ENCODE measurements around the gene MUSK.
"Not testable (repeated sequence)": the region's sequence is repeated elsewhere in the genome, so short reads cannot be mapped to it uniquely, and the experiment has no call there.

The MUSK gene

DNA sequence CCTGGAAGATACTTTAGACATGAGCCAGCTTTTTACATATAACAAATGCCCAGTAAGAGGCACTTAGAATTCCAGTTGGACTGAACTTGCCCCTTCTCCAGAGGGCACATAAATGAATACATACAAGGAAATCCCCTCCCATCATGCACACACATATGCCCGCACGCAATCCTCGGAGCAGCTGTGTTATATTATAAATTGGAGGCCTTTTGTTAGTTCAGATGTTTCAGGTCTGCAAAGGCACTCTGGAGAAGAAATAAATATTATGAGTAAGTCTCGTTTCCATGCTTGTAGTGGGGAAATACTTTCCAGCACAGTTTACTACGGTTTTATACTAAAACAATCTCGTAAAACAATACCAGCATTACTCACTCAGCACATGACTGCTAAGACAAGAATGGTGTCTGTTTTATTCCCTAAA, 17.6 kb upstream of the MUSK start:
- DNase-seq (ENCODE audit: insufficient read length) (no peak), FAIRE-seq (no peak)
- no peak for TF ChIP-seq TAF1 (IDR thresholded peaks at IDR 0.05; ENCODE audit: borderline replicate concordance, low read depth, low read length)
- no peak for TF ChIP-seq POLR2AphosphoS5 (IDR thresholded peaks at IDR 0.05; ENCODE audit: low read depth, low read length)
- no peak for TF ChIP-seq POLR2A (IDR thresholded peaks at IDR 0.05; ENCODE audit: low read depth, low read length)

DNA sequence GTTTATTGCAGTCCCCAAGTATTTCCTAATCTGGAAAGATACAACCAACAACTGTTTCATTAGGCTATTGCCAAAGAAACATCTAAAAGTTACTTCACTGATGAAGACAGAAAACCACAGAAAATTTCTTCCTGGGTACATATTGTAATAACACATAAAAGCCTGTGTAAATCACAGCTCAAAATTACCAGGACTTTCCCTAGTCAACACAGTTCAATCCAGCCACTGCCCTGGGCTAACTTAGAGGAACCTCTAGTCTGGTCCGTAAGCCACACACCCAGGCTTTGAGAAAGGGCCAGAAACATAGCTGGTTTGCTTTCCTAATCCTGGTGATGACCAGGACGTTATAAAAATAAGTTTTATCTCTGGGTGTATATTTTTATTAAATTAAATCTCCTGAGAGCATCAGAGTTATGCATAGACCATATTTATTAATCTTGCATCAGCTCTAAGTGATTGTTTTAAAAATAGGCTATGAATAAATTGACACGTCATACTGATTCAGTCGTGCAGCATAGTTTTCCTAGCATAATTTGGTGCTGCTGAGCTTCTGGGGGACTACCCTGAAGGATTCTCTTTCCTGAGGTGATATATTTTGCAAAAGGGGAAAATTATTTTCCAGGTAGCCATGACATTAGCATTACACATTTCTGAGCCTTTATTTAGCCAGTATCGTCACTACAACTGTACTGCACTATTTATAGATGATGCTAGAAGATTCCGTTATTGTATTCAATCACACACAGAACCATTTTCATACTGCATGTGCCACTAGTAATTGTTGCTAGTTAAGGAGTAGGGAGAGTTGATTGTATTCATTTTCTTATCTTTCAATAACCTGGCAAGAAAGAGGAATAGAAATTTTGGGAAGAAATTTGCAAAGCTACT, 12.6 kb upstream of the MUSK start:
- no peak for TF ChIP-seq POLR2AphosphoS5 (IDR thresholded peaks at IDR 0.05; ENCODE audit: low read depth, low read length)
- TF ChIP-seq TAF1 (IDR thresholded peaks at IDR 0.05; ENCODE audit: borderline replicate concordance, low read depth, low read length) = no peak
- no peak for TF ChIP-seq POLR2A (IDR thresholded peaks at IDR 0.05; ENCODE audit: low read depth, low read length)
- DNase-seq (ENCODE audit: insufficient read length) = no peak
- no peak for FAIRE-seq

DNA sequence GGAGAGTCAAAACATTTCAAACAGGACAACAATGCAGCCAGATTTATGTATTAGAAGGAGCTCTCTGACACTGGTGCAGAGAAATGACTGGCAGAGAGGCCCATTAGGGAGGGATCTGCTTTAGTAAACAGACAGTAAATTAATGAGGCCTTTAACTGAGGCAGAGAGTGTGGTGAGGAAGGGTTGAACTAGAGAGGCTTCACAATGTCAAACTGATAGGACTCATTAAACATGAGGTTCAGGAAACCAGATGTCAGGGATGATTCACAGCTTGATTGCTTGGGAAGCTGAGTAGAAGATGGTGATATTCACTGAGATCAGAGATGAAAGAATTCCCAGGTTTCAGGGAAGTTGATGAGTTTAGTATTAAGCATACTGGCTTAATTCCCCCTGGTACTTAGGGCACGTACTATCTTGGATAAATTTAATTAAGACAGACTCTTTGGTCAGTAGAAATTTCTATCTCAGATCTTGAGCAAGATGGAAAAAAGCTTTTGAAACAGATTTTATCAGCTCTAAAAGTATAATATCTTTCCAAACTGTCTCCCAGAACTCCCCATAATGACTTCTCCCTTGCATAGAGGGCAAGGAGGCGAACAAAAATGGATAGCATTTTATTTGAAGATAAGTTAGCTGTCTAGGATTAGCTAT, 8.6 kb upstream of the MUSK start:
- peak; percentile 48 for FAIRE-seq
- DNase-seq (ENCODE audit: insufficient read length) = no peak
- TF ChIP-seq POLR2A (IDR thresholded peaks at IDR 0.05; ENCODE audit: low read depth, low read length) (no peak), TAF1 (IDR thresholded peaks at IDR 0.05; ENCODE audit: borderline replicate concordance, low read depth, low read length) (no peak), POLR2AphosphoS5 (IDR thresholded peaks at IDR 0.05; ENCODE audit: low read depth, low read length) (no peak)

DNA sequence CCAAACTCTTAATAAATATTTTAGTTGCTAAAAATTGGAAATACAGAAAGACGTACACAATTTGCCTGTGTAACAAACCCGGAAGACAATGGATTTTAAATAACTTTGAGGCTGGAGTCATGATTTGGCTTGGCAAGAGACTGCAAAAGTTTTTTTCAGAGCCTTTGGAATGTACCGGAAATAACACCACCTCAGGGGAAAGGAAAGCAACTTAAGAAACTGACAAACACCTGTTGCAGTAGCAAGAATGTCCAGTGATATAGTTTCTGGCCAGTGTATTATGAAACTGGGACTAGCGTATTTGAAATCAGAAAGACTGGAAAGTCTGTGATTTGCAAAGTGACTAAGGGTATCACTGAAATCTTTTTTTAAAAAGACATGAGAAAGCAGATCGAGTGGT, 842 bp downstream of the MUSK start:
- TF ChIP-seq POLR2AphosphoS5 (IDR thresholded peaks at IDR 0.05; ENCODE audit: low read depth, low read length) (no peak), POLR2A (IDR thresholded peaks at IDR 0.05; ENCODE audit: low read depth, low read length) (no peak), TAF1 (IDR thresholded peaks at IDR 0.05; ENCODE audit: borderline replicate concordance, low read depth, low read length) (no peak)
- no peak for FAIRE-seq
- DNase-seq (ENCODE audit: insufficient read length) = no peak

DNA sequence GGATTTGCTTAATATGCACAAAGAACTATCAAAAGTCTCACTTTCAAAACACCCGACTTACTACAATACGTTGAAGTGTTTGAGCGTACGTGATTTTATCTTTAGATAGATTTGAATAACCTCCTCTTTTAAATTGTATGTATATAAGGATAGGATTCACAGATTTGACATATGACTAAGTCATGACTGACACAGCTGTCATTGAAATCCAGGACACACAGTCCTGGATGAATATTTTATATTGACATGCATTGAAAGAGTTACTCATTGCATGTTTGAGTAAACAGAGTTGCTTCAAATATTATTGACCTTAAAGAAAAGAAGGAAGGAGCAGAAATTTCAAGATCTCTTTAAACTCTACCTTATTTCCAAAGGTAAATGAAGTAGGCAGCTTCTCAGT, 3.3 kb downstream of the MUSK start:
- DNase-seq (ENCODE audit: insufficient read length) (no peak), FAIRE-seq (no peak)
- TF ChIP-seq POLR2AphosphoS5 (IDR thresholded peaks at IDR 0.05; ENCODE audit: low read depth, low read length) (no peak), POLR2A (IDR thresholded peaks at IDR 0.05; ENCODE audit: low read depth, low read length) (no peak), TAF1 (IDR thresholded peaks at IDR 0.05; ENCODE audit: borderline replicate concordance, low read depth, low read length) (no peak)

DNA sequence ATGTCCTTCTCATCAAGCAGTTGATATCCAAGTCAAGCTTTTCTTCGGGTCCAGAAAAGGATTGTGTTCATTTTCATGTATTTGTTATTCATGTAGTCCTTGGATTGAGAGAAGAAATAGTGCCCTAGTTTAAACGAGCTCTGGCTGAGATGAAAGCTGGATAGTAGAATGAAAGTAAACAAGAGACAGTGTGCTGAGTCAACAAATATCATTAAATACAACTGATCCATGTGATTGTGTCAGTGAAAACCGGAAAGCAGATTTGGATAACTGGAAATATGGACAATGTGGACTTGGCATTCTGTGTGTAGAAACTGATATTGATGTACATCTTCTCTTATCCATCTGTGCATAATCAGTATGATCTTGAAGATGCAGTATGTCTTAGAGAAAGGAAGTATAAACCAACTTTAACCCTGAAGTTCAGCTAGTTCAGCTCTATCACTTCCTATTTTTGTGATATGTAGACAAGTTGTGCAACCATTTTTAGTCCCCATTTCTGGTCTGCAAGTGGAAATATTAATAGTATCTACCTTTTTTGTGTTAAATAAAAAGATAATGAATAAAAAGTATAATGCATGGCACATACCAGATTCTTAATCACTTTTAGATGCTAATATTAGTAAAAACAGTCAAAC, 4.4 kb downstream of the MUSK start:
- TF ChIP-seq POLR2A (IDR thresholded peaks at IDR 0.05; ENCODE audit: low read depth, low read length) (no peak), TAF1 (IDR thresholded peaks at IDR 0.05; ENCODE audit: borderline replicate concordance, low read depth, low read length) (no peak), POLR2AphosphoS5 (IDR thresholded peaks at IDR 0.05; ENCODE audit: low read depth, low read length) (no peak)
- DNase-seq (ENCODE audit: insufficient read length) (no peak), FAIRE-seq (no peak)

DNA sequence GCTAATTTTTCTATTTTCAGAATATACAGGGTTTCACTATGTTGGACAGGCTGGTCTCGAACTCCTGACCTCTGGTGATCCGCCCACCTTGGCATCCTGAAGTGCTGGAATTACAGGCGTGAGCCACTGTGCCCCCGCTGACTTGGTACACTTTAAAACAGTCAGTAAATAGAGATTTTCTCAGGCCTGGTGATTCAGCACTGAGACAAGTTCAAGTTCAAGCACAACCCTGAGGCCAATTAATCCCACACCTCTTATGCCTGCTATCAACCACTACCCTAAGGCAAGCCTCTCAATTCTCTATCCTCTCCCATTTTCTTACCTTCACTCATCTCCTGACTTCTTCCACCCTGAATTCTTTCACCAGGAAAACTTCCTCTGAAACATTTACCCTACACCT, 18.9 kb downstream of the MUSK start:
- TF ChIP-seq POLR2A (IDR thresholded peaks at IDR 0.05; ENCODE audit: low read depth, low read length) (no peak), POLR2AphosphoS5 (IDR thresholded peaks at IDR 0.05; ENCODE audit: low read depth, low read length) (no peak), TAF1 (IDR thresholded peaks at IDR 0.05; ENCODE audit: borderline replicate concordance, low read depth, low read length) (no peak)
- FAIRE-seq (no peak), DNase-seq (ENCODE audit: insufficient read length) (no peak)

DNA sequence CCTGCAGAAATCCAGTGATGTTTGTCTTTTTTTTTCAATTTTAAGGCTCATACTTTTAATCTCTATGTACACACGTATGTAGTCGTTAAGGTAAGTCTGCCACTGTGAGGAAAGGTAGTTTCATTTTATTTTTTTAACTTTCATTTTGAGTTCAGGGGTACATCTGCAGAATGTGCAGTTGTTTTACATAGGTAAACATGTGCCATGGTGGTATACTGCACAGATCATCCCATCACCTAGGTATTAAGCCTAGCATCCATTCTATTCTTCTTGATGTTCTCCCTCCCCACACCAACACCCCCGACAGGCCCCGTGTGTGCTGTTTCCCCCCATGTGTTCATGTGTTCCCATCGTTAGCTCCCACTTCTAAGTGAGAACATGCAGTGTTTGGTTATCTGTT, 19.7 kb downstream of the MUSK start:
- TF ChIP-seq POLR2A (IDR thresholded peaks at IDR 0.05; ENCODE audit: low read depth, low read length) (no peak), POLR2AphosphoS5 (IDR thresholded peaks at IDR 0.05; ENCODE audit: low read depth, low read length) (no peak), TAF1 (IDR thresholded peaks at IDR 0.05; ENCODE audit: borderline replicate concordance, low read depth, low read length) (no peak)
- no peak for DNase-seq (ENCODE audit: insufficient read length)
- no peak for FAIRE-seq

DNA sequence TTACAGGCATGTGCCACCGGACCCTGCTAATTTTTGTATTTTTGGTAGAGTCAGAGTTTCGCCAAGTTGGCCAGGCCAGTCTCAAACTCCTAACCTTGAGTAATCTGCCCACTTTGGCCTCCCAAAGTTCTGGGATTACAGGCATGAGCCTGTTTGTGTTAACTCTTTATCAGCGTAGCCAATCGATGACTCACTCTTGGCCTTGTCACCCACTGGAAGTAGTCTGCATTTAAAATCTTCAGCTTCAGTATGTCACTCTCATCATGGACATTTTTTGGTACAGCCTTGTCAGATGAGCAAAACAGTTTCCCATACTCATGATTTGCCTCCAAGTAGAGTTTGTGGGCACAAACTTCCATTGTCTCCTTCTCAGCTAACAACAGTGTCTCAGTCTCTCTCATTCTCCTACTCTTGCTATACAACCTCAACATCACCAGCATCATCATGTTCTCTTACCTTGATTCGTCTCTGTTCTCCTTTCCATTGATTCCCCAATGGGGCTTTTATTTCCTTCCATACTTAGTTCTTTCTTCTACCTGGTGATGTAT, 22.5 kb downstream of the MUSK start:
- DNase-seq (ENCODE audit: insufficient read length) (no peak), FAIRE-seq (no peak)
- no peak for TF ChIP-seq POLR2AphosphoS5 (IDR thresholded peaks at IDR 0.05; ENCODE audit: low read depth, low read length)
- no peak for TF ChIP-seq POLR2A (IDR thresholded peaks at IDR 0.05; ENCODE audit: low read depth, low read length)
- TF ChIP-seq TAF1 (IDR thresholded peaks at IDR 0.05; ENCODE audit: borderline replicate concordance, low read depth, low read length) = no peak

DNA sequence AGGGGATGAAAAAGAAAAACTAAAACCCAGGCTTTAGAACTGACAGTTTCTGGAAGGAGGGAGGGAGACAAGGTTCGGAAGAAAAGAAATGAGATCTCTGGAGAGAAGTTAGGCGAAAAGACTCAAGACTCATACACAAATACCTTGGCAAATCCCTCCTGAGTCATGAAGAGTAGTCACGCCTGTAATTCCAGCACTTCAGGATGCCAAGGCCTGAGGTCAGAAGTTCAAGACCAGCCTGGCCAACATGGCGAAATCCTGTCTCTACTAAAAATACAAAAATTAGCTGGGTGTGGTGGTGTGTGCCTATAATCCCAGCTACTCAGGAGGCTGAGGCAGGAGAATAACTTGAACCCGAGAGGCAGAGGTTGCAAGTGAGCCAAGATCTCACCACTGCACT, 27.3 kb downstream of the MUSK start:
- not testable (repeated sequence) for FAIRE-seq; DNase-seq (ENCODE audit: insufficient read length)

DNA sequence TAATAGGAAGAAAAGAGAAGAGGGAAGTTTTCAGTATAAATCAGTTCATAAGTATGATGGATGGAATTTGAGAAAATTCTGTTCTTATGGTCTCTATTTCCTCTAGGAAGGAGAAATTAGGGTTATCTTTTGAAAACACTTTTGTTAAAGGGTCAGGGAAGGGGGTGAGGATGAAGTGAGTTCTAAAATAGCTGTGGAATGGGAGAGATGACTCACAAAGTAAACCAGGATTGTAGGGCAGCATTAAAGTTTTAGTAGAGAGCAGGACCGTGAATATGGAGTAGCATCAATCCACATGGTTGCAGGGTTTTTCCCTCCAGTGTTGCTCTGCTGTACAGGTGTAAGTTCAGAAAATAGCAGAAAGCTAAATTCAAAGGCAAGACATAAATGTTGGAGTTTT, 32.4 kb downstream of the MUSK start:
- FAIRE-seq (no peak), DNase-seq (ENCODE audit: insufficient read length) (no peak)
- TF ChIP-seq POLR2A (IDR thresholded peaks at IDR 0.05; ENCODE audit: low read depth, low read length) = no peak

DNA sequence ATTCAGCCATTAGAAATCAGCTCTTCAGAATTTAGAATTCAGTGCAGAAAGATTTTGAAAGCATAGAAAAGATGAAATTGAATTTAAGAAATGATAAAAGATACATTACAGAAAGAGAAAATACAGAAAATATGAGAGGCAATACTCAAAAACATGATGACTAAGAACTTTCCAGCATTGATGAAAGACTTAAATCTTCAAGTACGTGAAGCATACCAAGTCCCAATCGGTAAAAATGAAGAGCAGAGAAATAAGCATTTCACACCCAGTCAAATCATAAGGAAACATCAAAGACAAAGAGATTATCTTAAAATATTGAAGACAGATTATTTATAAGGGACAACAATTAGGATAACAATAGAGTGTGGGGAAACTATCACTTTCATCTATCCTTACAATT, 35.1 kb downstream of the MUSK start:
- FAIRE-seq (no peak), DNase-seq (ENCODE audit: insufficient read length) (no peak)
- TF ChIP-seq POLR2A (IDR thresholded peaks at IDR 0.05; ENCODE audit: low read depth, low read length) (no peak), TAF1 (IDR thresholded peaks at IDR 0.05; ENCODE audit: borderline replicate concordance, low read depth, low read length) (no peak), POLR2AphosphoS5 (IDR thresholded peaks at IDR 0.05; ENCODE audit: low read depth, low read length) (no peak)

All from GM12892 (cell line).